Effector CD8-positive, alpha-beta T cell (primary cell): ENCODE results near the gene FAAP100.

Experiments
- DNase-seq: peaks from one replicate; lab custom pipeline; 2025; lab: John Stamatoyannopoulos, UW

Gene FAAP100

DNA sequence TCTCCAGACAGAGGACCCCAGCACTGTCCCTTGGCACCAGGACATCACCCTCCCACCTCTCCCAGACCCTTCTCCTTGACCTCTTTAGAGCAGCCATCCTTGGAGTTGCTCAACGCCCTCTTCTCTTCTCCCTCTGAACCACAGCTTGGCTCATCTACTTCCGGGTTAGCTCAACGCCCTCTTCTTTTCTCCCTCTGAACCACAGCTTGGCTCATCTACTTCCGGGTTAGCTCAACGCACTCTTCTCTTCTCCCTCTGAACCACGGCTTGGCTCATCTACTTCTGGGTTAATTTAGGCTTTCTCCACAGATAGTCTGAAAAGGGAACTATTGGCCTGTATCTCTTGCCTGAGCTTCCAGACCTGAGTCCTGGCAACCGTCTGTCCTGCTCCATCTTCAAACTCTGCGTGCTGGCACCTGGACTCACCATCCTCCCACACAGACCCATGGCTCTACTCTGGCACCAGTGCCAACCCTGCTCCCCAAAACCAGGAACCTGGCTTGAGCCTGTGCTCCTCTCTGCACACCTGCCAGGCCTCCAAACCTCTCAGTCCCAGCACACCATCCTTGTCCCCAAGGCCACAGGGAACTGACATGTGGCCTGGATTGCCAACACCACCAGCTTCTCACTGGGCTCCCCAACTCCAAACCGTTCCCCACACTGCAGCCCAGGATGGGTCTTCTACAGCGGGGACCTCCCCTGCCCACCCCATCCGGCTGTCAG, 25.3 kb upstream of the FAAP100 start:
- no peak for DNase-seq

DNA sequence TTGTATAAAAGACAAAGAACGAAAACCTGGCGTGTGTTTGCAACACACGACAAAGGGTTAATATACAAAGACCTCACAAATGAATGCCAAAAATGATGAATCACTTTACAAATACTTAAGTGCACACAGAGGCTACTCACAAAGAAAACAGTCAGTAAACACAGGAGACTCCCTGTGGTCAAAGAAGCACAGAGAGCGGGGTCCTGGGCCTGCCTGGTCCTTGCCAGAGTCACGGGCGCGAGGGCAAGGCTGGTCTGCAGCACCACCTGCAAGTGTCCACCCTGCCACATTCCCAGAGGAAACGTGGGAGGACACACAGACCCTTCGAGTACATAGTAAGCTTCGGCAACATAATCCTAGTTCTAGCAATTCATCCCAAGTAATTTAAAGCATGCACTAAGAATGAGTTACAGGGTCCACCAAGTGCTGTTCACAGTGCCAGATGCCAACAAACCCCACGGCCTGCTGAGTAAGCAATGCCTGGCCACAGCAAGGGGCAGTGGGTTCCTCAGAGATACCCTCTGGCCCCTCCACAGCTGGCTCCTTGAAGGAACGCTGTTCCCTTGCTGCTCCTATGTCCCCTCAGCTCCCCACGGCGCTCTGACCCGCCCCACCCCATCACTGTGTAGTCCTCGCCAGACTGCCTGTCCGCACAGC, 24.6 kb upstream of the FAAP100 start:
- DNase-seq = no peak

DNA sequence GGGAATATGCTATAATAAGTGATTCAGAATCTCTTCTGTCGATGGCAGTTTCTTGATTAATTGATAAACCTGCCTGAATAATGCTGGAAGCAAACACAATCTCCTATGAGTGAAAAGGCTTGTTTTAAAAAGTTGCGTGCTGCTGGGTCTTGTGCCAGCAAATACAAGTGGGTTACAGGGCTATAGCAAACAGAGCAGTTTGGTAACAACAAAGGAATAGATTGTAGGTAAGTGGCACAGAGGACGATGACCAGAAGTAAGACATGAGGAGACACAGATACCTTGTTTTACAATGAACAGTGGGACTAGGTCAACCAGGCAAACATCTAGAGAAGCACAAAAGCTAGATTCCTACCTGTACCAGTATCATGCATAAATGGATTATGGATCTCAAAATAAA, 23.7 kb upstream of the FAAP100 start:
- DNase-seq = no peak

DNA sequence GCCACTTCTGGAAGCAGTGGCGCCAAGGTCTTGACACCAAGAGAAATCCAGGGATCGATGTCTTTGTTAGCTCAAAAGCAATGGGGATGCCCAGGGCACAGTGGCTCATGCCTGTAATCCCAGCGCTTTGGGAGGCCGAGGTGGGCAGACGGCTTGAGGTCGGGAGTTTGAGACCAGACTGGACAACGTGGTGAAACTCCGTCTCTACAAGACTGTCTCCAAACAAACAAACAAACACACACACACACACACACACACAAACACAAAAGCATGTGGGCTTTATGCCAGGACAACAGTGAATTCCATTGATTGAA, 22.4 kb upstream of the FAAP100 start:
- DNase-seq = no peak

DNA sequence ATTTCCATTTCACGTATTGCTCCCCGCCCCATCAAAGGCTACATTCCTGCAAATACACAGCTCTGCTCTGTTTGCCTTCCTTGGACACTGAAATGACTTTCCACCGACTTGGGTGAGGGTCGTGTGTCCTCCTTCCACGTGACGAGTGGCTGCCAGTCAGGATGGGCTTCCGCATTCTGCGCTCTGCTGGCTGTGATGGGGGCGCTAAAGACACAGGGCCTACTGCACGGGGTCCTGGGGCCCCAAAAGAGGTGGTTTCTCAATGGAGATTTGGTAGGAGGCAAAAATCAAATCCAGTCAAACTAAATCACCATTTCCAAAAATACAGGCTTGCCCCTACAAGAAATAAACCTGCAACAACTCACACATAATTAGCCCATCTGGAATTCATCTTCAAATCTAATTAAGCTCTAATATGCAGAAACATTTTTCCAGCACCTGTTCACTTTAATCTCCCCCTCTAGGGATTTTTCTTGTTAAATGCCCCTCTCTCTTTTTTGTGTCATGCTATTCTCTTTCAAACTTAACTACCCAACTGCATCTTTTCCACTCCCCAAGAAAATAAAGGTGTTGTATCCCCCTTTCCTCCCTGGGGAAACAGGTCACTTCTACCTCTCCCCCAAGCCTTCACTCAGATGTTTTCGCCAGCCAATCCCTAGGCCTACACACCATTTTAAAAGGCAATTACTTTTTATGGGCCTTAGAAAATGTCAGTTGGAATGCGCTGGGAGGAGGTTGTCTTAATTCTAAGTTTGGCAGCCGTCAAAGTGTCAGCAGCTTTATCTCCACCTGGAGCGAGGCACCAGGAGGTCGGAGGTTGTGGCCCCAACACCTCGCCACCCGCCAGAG, 21.9 kb upstream of the FAAP100 start:
- DNase-seq = no peak

DNA sequence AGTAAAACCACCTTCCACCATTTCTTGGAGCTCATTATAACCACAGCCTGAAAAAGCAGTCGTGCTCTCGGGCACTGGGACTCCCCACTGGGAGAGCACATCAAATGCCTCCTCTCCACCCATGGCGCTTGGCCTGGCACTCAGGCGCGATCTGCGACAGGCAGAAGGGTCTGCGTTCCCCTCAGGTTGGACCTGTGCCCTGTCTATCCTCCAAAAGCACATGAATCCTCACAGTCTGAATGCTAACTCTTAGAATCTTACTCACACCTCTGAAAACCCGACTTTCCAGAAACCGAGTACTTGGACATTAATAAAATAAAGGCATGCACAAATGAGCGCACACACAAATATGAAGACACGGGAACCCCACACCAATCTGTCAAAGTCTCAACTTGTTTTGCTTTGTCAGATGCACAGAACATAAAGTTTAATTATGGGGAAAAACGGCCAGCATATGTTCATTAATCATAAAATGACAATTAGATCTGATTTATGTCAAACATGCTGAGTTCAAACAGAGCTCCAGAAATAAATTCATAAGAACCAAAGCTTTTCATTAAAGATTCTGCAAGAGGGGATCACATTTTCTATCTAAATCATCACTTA, 20.5 kb upstream of the FAAP100 start:
- DNase-seq = no peak

DNA sequence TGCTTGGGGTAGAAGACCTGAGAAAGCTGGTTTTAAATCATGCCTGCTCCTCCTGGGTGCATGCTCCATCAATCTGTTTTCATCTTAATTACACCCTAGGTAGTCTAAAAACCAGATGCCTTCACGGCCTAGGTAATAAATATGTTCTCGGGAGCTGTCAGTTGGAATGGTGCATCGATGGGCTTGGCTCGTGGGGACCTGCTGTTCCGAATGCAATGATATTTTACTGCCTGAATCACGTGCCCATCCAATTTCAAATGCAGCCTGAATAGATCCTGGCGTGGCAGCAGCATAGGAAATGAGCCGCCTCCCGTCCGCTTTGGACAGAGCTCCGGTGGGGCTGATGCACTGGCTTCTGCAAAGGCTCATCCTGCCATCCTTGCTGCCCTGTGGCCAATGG, 18.8 kb upstream of the FAAP100 start:
- DNase-seq = no peak

DNA sequence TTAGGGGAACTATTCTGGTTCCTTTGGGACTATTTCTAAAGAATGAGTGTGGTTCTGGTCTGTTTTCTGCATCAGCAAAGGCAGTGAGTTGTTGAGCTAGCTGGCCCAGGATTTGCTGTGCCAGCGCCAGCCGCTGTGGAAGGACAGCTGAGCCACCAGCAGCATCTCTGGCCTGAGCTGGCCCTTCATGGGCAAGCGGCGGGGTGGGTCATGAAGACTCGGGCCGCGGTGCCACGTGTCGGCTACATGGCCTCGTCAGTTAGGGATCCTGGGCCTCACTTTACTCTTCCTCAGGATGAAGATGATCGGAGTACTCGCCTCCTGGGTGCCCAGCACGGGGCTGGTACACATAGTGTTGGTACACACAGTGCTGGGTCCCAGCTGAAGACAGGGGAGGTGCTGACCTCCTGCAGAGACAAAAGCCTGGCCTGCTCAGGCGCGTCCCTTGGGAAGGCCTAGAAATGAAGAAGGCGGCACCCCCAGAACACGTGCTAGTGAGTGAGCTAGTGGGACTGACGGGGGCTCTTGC, 17.9 kb upstream of the FAAP100 start:
- no peak for DNase-seq

DNA sequence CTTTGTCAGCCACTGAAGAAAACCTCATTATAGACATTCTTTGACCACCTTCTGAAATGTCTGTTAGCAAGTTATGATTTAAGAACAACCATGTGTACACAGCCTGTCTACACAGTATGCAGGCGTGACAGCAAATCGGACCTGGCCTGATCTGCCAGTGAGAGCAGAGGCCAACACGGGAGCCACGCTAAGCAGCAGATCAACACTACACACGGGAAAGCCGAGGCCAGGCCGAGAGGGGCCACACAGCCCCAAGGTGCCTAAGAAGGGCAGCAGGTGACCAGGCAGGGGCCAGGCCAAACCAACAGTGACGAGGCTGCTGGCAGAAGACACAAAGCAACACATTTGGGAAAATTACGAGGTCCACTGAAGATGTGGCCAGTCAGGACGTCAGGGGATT, 16.3 kb upstream of the FAAP100 start:
- no peak for DNase-seq

DNA sequence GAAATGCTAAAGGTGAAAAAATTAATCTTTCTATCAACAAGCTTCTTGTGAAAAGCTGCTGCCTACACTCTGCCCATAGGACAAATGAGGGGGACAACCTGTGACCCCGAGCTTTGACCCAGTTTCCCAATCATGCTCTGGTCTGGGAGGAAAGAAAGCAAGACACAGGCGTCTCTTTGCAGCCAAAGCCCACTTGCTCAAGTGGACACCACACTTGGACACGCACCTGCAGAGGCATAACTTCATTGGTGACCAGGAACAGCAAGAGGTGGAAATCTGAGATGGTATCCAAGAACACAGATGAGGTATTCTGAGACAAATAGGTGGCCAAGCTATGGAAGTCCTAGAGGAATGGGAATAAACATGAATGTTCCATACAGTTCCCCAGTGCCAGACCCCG, 15.0 kb upstream of the FAAP100 start:
- DNase-seq = no peak

DNA sequence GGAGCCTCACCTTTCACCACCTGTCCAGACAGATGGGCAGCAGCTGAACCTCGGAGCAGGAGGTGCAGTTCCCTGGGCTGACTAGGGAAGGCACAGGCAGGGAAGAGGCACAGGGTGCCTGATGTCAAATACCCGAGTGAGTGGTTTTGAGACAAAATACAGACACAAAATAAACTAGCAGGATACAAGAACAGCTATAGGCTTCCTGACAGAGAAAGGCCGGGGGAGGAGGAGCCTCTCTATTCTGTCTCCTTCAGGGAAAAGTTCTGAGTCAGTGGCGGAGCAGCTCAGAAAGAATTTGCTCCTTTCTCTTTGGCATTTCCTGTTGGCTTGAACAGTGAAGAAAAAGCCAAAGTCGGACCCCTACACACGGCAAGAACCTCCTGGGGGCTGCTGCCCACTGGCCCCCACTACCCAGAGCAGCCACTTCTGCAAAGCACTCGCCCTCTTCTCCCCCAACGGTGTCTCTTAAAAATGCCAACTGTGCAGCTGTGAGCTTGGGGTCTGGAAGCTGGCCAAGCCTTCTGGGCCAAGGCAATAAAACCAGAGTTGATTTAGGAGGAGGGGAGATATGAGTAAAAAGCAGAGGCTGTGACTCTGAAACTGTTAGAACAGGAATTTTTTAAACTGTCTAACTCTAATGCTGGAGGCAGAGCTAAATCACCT, 14.4 kb upstream of the FAAP100 start:
- DNase-seq = no peak

DNA sequence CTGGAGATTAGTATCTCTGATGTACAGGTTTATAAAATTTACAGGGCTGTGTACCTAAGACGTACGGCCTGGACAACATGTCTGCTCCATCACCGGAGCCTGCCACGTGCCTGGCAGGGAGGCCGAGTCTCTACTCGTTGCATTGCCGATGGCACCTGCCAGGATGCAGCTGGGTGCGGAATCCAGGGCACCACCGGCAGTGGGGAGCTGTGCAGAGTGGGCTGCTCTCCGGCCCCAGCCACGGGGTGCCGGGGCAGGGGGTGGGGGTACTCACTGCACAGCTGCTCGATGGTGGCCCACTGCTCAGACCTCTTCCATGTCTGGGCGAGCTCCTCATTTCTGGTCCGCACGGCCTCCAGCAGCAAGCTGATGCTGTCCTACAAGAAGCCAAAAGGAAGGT, 13.1 kb upstream of the FAAP100 start:
- DNase-seq = no peak

DNA sequence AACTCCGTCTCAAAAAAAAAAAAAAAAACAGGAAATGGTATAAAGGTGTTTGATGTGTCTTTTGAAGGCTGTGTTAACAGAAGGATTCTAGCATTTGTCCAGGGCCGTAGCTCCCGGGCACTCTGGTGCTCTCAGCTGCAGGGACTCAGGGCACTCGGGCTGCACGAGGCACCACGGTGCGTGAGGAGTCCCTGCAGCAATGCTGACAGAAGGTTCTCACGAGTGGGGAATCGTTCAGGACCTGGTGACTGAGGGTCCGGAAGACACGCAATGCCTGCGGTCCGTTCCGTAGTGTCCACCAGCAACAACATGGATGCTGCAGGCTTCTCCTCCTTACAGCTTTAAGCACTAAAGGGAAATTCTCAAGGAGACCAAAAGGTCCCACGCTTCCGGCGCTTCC, 12.6 kb upstream of the FAAP100 start:
- no peak for DNase-seq

DNA sequence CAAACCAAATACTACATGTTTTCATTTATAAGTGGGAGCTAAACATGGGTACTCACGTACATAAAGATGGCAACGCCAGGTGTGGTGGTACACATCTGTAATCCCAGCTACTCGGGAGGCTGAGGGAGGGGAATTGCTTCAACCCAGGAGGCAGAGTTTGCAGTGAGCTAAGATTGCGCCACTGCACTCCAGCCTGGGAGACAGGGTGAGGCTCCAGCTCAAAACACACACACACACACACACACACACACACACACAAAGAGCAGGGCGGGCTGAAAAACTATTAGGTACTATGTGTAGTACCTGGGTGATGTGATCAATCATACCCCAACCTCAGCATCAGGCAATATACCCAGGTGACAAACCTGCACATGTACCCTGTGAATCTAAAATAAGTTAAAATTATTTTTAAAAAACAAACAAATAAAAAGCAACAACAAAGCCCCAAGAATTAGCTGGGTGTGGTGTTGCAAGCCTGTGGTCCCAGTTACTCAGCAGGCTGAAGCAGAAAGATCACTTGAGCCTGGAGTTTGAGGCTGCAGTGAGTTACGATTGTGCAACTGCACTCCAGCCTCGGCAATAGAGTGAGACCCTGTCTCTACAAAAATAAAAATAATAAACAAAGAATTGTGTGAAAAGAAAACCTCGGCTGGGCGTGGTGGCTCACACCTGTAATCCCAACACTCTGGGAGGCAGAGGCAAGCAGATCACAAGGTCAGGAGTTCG, 11.9 kb upstream of the FAAP100 start:
- DNase-seq = no peak

DNA sequence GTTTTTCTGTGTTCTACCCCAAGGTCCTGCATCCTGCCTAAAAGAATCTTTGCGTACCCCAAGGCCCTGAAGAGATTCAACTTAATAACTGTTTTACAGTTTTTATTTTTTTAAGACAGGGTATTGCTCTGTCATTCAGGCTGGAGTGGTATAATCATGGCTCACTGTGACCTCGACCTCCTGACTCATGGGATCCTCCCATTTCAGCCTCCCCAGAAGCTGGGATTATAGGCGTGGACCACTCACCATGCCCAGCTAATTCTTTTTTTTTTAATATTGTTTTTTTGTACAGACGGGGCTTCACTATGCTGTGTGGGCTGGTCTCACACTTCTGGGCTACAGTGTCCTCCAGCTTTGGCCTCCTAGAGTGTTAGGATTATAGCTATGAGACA, 9.3 kb upstream of the FAAP100 start:
- DNase-seq = no peak

DNA sequence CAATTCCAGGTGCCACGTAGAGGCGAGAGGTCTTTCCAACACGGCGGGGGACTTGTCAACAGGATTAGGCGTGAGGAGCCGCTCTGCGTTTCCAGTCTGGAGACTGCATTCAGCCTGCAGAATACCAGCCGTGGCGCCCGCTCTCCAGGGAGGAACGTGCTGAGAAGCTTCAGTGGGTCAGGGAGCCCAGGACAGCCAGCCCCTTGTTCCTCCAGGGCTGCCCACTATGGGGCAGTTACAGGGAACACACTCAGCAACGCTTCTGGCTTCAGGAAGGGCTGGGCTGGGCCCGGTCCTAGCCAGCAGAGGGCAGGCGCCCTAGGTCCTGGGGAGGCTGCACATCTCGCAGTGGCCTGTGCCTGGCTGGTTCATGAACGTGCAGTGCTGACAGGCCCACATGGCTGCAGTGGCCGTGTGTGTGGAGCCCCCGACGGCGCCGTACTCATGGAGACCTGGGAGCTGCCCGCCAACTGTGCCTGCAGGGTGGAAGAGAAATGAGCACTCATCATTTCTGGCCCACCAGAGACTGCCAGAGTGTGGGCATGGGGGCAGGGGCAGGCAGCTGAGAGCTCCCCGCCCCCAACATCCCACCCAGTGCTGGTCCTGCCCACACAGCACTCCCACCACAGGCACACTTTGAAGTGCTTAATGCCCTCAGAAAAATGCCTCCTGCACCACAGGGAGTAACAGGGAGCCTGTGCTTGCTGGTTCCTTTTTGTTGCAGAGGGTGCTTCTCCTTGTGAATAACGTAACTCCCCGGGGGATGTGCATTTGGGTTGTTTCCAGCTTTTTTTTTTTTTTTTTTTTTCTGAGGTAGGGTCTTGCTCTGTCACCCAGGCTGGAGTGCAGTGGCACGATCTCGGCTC, 7.0 kb upstream of the FAAP100 start:
- no peak for DNase-seq

DNA sequence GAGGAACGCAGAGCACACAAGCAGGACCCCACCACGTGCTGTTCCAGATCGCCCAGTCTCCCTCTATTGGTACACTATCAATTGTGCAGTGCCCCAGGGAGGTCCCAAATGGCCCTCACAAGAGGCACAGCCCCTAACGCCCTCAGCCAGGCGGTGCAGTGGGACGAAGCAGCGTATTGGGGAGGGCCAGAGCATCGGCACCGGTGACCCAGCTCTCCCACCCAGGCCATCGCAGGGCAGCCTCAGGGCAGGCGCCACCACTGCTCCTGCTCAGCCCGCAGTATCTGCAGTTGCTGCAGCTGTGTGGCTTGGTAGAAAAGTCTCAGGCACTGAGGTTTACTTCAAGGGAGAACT, 5.9 kb upstream of the FAAP100 start:
- DNase-seq = no peak

DNA sequence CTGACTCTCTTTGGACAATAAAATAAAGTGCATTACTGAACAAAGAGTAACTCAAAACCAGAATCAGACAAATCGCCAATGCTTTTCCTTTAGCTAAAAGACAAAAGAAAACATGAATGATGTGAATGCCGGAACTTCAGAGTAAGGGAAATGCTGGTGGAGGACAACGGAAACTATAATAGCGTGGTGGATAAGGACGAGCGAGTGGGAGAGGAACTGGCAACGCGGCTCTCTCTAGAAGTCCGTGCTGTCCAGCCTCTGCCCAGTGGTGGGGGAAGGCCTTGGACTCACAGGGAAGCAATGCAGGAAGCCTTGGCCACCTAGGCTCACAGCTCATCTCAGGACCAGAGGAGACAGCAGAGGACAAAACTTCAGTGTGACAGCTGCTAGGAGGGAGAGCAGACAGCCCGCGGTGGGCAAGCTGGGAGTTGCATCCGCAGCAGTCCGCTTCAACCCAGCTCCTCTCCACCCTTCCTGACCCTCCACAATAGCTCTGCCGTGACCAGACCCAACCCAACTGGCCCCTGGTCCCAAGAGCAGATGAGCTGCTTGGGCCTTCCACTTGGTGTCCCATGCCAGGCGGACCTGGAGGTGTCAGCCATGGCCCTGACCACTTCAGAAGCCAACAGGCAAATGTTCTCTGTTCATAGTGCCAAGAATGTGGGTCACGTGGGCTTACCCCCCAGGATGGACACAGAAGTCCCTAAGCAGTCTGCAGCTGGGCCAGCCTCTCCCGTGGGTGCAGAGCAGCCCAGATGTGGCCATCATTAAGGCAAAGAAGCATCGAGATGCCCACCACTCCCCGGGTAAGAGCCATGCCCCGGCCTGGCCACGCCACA, 5.3 kb upstream of the FAAP100 start:
- no peak for DNase-seq

DNA sequence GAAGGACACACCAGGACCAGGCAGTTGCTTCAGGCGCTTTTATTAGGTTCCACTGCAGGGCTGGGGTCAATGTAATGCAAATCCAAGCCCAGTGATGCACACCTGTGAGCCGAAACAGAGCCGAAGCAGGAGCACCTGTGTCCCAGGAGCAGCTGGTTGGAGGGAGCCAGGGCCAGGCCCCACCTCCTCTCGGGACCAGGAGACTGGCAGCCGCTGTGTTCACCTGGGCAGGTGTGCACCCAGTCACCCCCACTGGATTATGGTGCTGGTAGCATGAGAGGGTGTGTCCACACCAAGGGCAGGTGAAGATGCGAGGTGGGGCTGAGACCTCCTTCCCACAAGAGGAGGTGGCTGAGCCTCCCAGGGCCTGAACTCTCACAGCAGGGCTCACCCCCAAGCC, 4.7 kb upstream of the FAAP100 start:
- DNase-seq = no peak
